Neuronal stem cell (in vitro differentiated cells): ENCODE measurements around the gene CLIC4.
"Not testable (repeated sequence)": the region's sequence is repeated elsewhere in the genome, so short reads cannot be mapped to it uniquely, and the experiment has no call there.

Experiments used
- DNase-seq: peaks from one replicate; pipeline ENCODE4 v3.0.0-alpha.2; 2013; ENCODE audit warnings: low spot score
- H2AFZ ChIP-seq: one replicate; pipeline ENCODE4 v1.6.1; 2013; ENCODE audit warnings: mild to moderate bottlenecking, low read length, inconsistent platforms
- H2AK5ac ChIP-seq: 2 replicates; pipeline ENCODE4 v1.6.1; 2013; ENCODE audit warnings: low read depth, mild to moderate bottlenecking, inconsistent platforms, low read length, moderate library complexity, mixed read lengths
- H2BK120ac ChIP-seq: 2 replicates; pipeline ENCODE4 v1.6.1; 2013; ENCODE audit warnings: low read depth, mild to moderate bottlenecking, inconsistent platforms, low read length, moderate library complexity, mixed read lengths
- H2BK12ac ChIP-seq: one replicate; pipeline ENCODE4 v1.6.1; 2013; ENCODE audit warnings: low read length, inconsistent platforms
- H2BK15ac ChIP-seq: 2 replicates; pipeline ENCODE4 v1.6.1; 2013; ENCODE audit warnings: mild to moderate bottlenecking, low read length, inconsistent platforms, mixed read lengths
- H2BK5ac ChIP-seq: one replicate; pipeline ENCODE4 v1.6.1; 2013; ENCODE audit warnings: inconsistent platforms, mild to moderate bottlenecking, low read length, moderate library complexity
- H3K14ac ChIP-seq: one replicate; pipeline ENCODE4 v1.6.1; 2013; ENCODE audit warnings: low read length, inconsistent platforms
- H3K18ac ChIP-seq: 2 replicates; pipeline ENCODE4 v1.6.1; 2013; ENCODE audit warnings: low read length, inconsistent platforms
- H3K23ac ChIP-seq: 2 replicates; pipeline ENCODE4 v1.6.1; 2013; ENCODE audit warnings: low read depth, mild to moderate bottlenecking, mixed read lengths, low read length, inconsistent platforms; ENCODE audit not compliant: poor library complexity
- H3K27ac ChIP-seq: replicated peaks from 3 replicates; pipeline ENCODE4 v1.5.1; 2013; ENCODE audit warnings: low read length, inconsistent platforms
- H3K27me3 ChIP-seq, 3 experiments: 2 replicates each; pipeline ENCODE4 v1.6.1; 2013; ENCODE audit warnings: low read length in 3 of 3, mild to moderate bottlenecking in 2 of 3, inconsistent platforms in 1 of 3, low read depth in 1 of 3, mixed read lengths in 1 of 3, moderate library complexity in 1 of 3; ENCODE audit not compliant: control insufficient read depth in 3 of 3, insufficient read depth in 3 of 3
- H3K36me3 ChIP-seq, 2 donors: replicated peaks in 1 of 2; 2 replicates each; pipeline ENCODE4 v1.6.1; 2013; ENCODE audit warnings: low read length in 2 of 2; ENCODE audit not compliant: control insufficient read depth in 2 of 2, insufficient read depth in 2 of 2
- H3K4ac ChIP-seq: 2 replicates; pipeline ENCODE4 v1.6.1; 2013; ENCODE audit warnings: inconsistent platforms, mild to moderate bottlenecking, low read length, moderate library complexity
- H3K4me1 ChIP-seq, 2 donors: 1 replicate in 1 of 2; 2 replicates in 1 of 2; pipeline ENCODE4 v1.6.1; 2013; ENCODE audit warnings: low read length in 2 of 2, low read depth in 1 of 2; ENCODE audit not compliant: control insufficient read depth in 2 of 2, insufficient read depth in 1 of 2
- H3K4me2 ChIP-seq: one replicate; pipeline ENCODE4 v1.6.1; 2013; ENCODE audit warnings: mild to moderate bottlenecking, low read length, inconsistent platforms; ENCODE audit not compliant: insufficient read depth, poor library complexity, severe bottlenecking
- H3K4me3 ChIP-seq, 2 donors: 2 replicates each; pipeline ENCODE4 v1.5.1; 2013; ENCODE audit warnings: low read length in 2 of 2, mild to moderate bottlenecking in 2 of 2, inconsistent platforms in 1 of 2, moderate library complexity in 1 of 2
- H3K79me1 ChIP-seq: one replicate; pipeline ENCODE4 v1.6.1; 2013; ENCODE audit warnings: low read depth, mild to moderate bottlenecking, inconsistent platforms, low read length, moderate library complexity
- H3K9ac ChIP-seq: one replicate; pipeline ENCODE4 v1.6.1; 2013; ENCODE audit warnings: mild to moderate bottlenecking, low read depth, low read length, inconsistent platforms; ENCODE audit not compliant: poor library complexity
- H3K9me3 ChIP-seq, 2 donors: replicated peaks in 1 of 2; 2 replicates each; pipeline versions ENCODE3 to v1.6.1; 2013; ENCODE audit warnings: low read length in 2 of 2, mild to moderate bottlenecking in 2 of 2, inconsistent platforms in 1 of 2, low read depth in 1 of 2, mixed read lengths in 1 of 2, moderate library complexity in 1 of 2; ENCODE audit not compliant: control insufficient read depth in 2 of 2, insufficient read depth in 1 of 2
- H4K8ac ChIP-seq: one replicate; pipeline ENCODE4 v1.6.1; 2013; ENCODE audit warnings: low read depth, mild to moderate bottlenecking, inconsistent platforms, low read length, moderate library complexity
- H4K91ac ChIP-seq: one replicate; pipeline ENCODE4 v1.6.1; 2013; ENCODE audit warnings: low read length, low read depth, mild to moderate bottlenecking, inconsistent platforms; ENCODE audit not compliant: poor library complexity
- WGBS, 2 donors: extraction: QIAGEN DNeasy Blood & Tissue Kit; methylation state at CpG; one replicate each; pipeline ENCODE4 v1.1.7; 2013; ENCODE audit warnings: missing lambda C conversion rate in 2 of 2, mixed read lengths in 1 of 2; ENCODE audit not compliant: insufficient read length in 2 of 2, insufficient replicate concordance in 1 of 2; ENCODE audit errors: extremely low coverage in 2 of 2; 5-methylcytosine and 5-hydroxymethylcytosine counted together

Gene CLIC4

GRCh38 chr1:24779199-24779598, 34.0 kb downstream of the CLIC4 start:
- not testable (repeated sequence) for H3K9ac ChIP-seq, H3K4me2 ChIP-seq, H3K27me3 ChIP-seq, DNase-seq, H3K14ac ChIP-seq, H4K91ac ChIP-seq, H2BK12ac ChIP-seq, H4K8ac ChIP-seq, H3K9me3 ChIP-seq, H3K4me3 ChIP-seq, H2AK5ac ChIP-seq, H3K23ac ChIP-seq, H2BK15ac ChIP-seq, H2BK120ac ChIP-seq, H3K27ac ChIP-seq, H2BK5ac ChIP-seq, H3K4ac ChIP-seq, H2AFZ ChIP-seq, H3K18ac ChIP-seq, H3K4me1 ChIP-seq
- peaks cover 11% of the 10 kb centered on the region for H3K79me1 ChIP-seq
- no CpG with 5 or more reads among the region's 8 CpGs for WGBS, 2 donors
- H3K36me3 ChIP-seq: peaks cover 0 to 21% of the 10 kb centered on the region in 2 donors

GRCh38 chr1:24779689-24780464, 34.6 kb downstream of the CLIC4 start:
- Histone ChIP-seq H2BK120ac (no peak overlapping the region), H4K8ac (no peak overlapping the region), H3K27me3 (no peaks in the 10 kb centered on the region), H3K4me1 (peaks cover 0 to 3% of the 10 kb centered on the region in 2 donors), H2BK5ac (no peak overlapping the region), H3K9ac (no peak overlapping the region), H3K4me3 (no peak overlapping the region), H3K14ac (no peak overlapping the region), H3K27ac (no peak overlapping the region), H3K23ac (no peak overlapping the region), H2BK15ac (no peak overlapping the region), H4K91ac (no peak overlapping the region), H3K4me2 (no peak overlapping the region), H3K79me1 (peaks cover 5% of the 10 kb centered on the region), H3K4ac (no peak overlapping the region), H3K18ac (no peak overlapping the region), H3K9me3 (peaks cover 0 to 2% of the 10 kb centered on the region in 2 donors), H3K36me3 (peaks cover 0 to 15% of the 10 kb centered on the region in 2 donors), H2BK12ac (no peak overlapping the region), H2AK5ac (no peak overlapping the region), H2AFZ (no peak overlapping the region)
- no peak for DNase-seq
- WGBS, 2 donors: 93% methylated on average over 3 of the region's 5 CpGs; no CpG with 5 or more reads in 1 of the 2 donors

GRCh38 chr1:24780626-24781025, 35.4 kb downstream of the CLIC4 start:
- not testable (repeated sequence) for H3K4me3 ChIP-seq, DNase-seq, H3K9ac ChIP-seq, H2BK12ac ChIP-seq, H3K23ac ChIP-seq, H3K27ac ChIP-seq, H3K9me3 ChIP-seq, H2AFZ ChIP-seq, H4K91ac ChIP-seq, H2AK5ac ChIP-seq, H2BK120ac ChIP-seq, H2BK15ac ChIP-seq, H4K8ac ChIP-seq, H3K4me2 ChIP-seq, H2BK5ac ChIP-seq, H3K18ac ChIP-seq, H3K4ac ChIP-seq, H3K4me1 ChIP-seq, H3K79me1 ChIP-seq, H3K14ac ChIP-seq, H3K27me3 ChIP-seq
- peaks cover 0 to 17% of the 10 kb centered on the region in 2 donors for H3K36me3 ChIP-seq
- no CpG with 5 or more reads among the region's 8 CpGs for WGBS, 2 donors

GRCh38 chr1:24782689-24783088, 37.4 kb downstream of the CLIC4 start:
- no peak overlapping the region for H3K4me2 ChIP-seq
- no peak overlapping the region for H2BK12ac ChIP-seq
- no peak overlapping the region for H3K4me3 ChIP-seq
- H2AK5ac ChIP-seq: no peak overlapping the region
- H3K14ac ChIP-seq: no peak overlapping the region
- no peak overlapping the region for H4K91ac ChIP-seq
- no peak overlapping the region for H2BK15ac ChIP-seq
- H2BK5ac ChIP-seq: no peak overlapping the region
- no peak overlapping the region for H4K8ac ChIP-seq
- no peak overlapping the region for H3K4ac ChIP-seq
- no peak overlapping the region for H2BK120ac ChIP-seq
- H3K23ac ChIP-seq: no peak overlapping the region
- no peak overlapping the region for H2AFZ ChIP-seq
- H3K9me3 ChIP-seq: peaks cover 0 to 2% of the 10 kb centered on the region in 2 donors
- H3K79me1 ChIP-seq: peaks cover 2% of the 10 kb centered on the region
- peaks cover 0 to 17% of the 10 kb centered on the region in 2 donors for H3K36me3 ChIP-seq
- DNase-seq: no peak
- H3K18ac ChIP-seq: no peak overlapping the region
- no peaks in the 10 kb centered on the region for H3K27me3 ChIP-seq
- no peak overlapping the region for H3K27ac ChIP-seq
- H3K4me1 ChIP-seq: no peaks in the 10 kb centered on the region
- no CpG with 5 or more reads among the region's 2 CpGs for WGBS, 2 donors
- no peak overlapping the region for H3K9ac ChIP-seq
